Measurements from ENCODE around the gene JARID2. TPM values are rescaled to one million over a fixed set of nuclear protein-coding genes. Genes with fewer than 3 reads are reported as not detected.

JARID2 gene
- polyA plus RNA-seq, 3 donors = 29.0 to 36.4 (median 30.9) TPM

- no peak for DNase-seq (ENCODE audit: extremely low read depth in 1 of 11, low read depth in 9 of 11, low spot score in 4 of 11)
Measured at GRCh38 chr6:15433511-15433861, 187.6 kb downstream of the JARID2 start.

DNA sequence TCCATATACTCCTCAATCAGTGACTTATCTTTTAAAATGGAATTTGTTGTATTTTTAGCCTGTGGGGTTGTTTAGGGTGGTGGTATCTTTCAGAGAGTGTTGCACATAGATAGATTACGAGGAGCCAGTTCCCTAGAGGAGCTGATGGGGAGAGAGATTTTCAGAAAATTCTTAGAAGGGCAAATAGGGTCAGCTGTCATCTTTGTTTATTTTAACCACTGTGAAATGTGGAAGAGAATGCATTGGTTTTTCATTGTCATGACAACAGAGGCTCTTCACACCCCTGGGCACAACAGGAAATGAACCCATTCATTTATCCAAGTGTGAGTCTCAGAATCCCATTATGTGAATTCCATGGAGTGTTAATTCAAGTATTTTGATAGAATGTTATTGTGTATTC is 188.4 kb downstream of the JARID2 start:
- DNase-seq (ENCODE audit: extremely low read depth in 1 of 11, low read depth in 9 of 11, low spot score in 4 of 11) = no peak

DNA sequence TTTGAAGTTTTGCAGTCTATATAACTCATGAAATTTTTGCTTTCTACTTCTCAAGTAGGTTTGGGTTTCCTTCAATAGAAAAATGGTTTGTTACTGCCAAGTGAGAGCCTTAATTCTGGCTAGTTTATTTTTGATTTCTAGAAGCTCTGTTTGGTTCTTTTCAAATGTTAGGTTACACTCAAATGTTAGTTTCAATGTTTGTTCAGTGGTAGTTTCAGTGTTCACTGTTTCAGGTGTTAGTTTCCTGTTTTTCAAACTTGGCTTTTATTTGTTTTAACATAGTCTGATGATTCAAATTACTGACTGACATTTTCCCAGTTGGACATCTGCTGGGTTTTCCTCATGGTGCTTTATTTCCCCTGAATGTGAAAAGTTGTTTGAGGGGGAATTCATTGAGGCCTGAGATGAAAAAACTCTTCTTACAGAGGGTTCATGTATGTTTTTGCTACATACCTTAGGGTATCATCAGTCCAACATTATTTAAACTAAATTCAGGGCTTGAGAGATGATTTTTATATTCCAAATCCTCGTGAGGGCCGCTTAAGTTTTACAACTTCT is 189.0 kb downstream of the JARID2 start:
- no peak for DNase-seq (ENCODE audit: extremely low read depth in 1 of 11, low read depth in 9 of 11, low spot score in 4 of 11)

GRCh38 chr6:15435468-15435867 is 189.6 kb downstream of the JARID2 start:
- DNase-seq (ENCODE audit: extremely low read depth in 1 of 11, low read depth in 9 of 11, low spot score in 4 of 11) = no peak

GRCh38 chr6:15436451-15436850 is 190.6 kb downstream of the JARID2 start:
- no peak for DNase-seq (ENCODE audit: extremely low read depth in 1 of 11, low read depth in 9 of 11, low spot score in 4 of 11)

GRCh38 chr6:15437090-15437635 is 191.3 kb downstream of the JARID2 start:
- no peak for DNase-seq (ENCODE audit: extremely low read depth in 1 of 11, low read depth in 9 of 11, low spot score in 4 of 11)

DNA sequence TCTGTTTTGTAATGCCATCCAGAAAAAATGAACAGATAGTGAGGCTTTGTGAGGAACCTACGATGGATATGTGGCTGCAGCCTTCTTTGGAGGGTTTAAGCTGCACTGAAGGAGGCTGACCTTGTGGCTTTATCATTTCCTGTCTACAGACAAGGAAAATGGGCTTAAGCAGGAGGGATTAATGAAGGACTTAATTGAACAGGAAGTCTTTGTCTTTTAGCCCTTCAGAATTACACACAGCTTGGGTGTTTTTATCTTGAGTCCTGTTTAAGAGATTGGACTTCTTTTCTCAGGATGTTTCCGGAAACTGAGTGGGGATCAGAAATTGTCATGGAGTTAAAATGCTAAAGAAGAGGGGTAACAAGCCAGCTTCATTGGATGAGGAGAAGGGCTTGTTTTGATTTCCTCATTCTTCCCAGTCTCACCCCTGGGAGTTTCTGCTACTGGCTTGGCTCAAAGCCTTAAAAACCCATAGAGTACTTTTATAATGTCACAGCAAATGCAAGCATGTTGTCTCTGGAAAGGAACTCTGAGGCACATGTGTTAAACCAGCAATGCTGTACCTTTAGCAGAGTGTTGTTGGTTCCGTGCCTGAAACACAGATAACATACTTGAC is 193.6 kb downstream of the JARID2 start:
- no peak for DNase-seq (ENCODE audit: extremely low read depth in 1 of 11, low read depth in 9 of 11, low spot score in 4 of 11)

- DNase-seq (ENCODE audit: extremely low read depth in 1 of 11, low read depth in 9 of 11, low spot score in 4 of 11) = no peak
Measured at GRCh38 chr6:15440040-15440439, 194.2 kb downstream of the JARID2 start.

DNA sequence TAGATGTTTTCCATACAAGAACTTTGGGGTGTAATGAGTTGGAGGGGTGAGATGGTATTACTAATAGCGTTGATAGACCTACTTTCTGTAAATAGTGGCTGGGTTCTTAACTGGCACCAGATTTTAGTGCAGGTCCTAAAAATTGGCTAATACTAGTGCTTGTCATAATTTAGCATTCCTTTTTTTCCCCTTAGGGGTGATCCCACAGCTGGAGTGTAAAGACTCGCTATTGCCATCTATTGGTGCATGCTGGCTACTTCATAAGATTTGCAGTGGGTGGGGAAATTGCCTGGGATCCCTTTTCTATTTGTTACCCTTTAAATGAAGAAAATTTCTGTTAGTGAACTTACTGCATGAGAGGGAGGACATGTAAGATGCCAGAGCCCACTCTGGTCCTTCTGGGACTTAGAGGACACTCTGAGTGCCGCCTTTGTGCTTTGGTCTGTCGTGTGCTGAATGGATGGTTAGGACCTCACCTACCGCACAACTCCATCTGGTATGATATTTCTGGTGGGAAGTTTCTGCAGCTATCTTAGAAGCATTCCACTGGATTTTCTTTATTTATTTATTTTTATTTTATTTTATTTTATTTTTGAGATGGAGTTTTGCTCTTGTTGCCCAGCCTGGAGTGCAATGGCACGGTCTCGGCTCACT is 195.5 kb downstream of the JARID2 start:
- peak in 5 of 11 donors; percentile 51 to 68 (median 64) for DNase-seq (ENCODE audit: extremely low read depth in 1 of 11, low read depth in 9 of 11, low spot score in 4 of 11)

DNA sequence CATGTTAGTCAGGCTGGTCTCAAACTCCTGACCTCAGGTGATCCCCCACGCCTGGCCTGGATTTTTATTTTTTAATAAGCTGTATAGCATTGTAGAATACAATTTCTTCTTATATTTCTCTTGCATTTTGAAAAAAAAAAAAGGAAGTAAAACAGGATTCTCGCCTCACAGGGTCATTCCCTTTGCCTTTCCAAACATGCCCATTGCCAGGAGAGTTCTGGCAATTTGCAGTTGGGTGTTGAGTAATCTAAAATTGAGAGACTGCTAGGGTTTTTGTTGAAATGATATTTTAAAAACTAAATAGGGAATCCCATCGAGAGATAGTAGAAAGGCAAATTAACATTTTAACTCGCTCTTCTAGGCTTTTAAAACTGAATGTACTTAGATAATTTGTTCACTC is 196.1 kb downstream of the JARID2 start:
- no peak for DNase-seq (ENCODE audit: extremely low read depth in 1 of 11, low read depth in 9 of 11, low spot score in 4 of 11)

DNA sequence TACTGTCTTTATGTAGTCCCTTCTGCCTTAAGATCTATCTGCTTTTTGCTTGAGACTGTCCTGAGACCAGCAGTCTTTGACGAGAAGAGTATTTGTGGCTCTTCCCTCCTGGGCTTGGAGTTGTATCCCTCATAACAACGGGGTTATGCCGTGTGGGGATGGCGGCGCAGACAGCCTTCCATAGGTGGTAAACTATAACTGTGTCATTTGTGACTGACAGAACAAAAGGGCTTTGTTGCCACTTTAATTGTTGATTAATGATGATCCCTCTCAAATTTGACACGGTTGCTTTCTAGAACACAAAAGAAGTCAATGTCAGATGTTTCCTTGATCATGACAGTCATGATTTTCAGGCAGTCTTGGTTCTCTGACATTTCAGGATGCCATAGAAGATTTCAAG is 196.6 kb downstream of the JARID2 start:
- no peak for DNase-seq (ENCODE audit: extremely low read depth in 1 of 11, low read depth in 9 of 11, low spot score in 4 of 11)

DNA sequence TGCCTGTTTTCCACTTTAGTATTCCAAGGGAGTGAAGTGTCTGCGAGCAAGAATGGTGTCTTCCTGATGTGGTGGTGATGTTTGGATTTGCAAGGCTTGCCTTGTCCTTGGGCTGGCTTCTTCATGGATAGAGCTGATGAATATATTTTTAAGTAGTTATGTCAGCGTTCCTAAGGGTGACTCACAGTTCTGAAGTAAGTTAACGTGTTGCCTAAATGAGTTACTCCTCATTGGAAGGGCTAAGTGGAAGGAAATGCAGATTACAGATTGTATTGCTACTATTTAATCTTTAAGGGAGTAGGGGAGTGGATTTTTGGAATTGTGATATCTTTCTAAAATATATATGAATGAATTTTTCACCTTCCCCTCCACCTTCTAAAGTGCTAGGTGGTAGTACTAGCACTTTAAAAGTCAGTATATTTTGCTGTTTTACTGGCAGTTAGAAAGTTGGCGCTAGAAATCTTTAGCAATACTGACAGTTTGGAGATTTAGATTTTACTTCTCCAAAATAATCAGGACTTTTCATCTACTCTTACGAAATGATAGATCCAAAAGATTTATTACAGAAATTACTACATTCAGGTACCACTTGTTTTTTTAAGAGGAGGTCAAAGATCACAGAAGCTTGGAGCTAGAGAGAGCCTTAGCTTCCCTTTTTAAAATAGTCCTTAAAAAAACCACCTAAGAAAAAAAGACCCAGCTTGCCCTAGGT is 197.4 kb downstream of the JARID2 start:
- no peak for DNase-seq (ENCODE audit: extremely low read depth in 1 of 11, low read depth in 9 of 11, low spot score in 4 of 11)

GRCh38 chr6:15444081-15444731 is 198.3 kb downstream of the JARID2 start:
- DNase-seq (ENCODE audit: extremely low read depth in 1 of 11, low read depth in 9 of 11, low spot score in 4 of 11) = no peak

GRCh38 chr6:15444881-15445280 is 199.0 kb downstream of the JARID2 start:
- peak in 1 of 11 donors; percentile 41 for DNase-seq (ENCODE audit: extremely low read depth in 1 of 11, low read depth in 9 of 11, low spot score in 4 of 11)

- no peak for DNase-seq (ENCODE audit: extremely low read depth in 1 of 11, low read depth in 9 of 11, low spot score in 4 of 11)
Measured at GRCh38 chr6:15447546-15448267, 201.8 kb downstream of the JARID2 start.

DNA sequence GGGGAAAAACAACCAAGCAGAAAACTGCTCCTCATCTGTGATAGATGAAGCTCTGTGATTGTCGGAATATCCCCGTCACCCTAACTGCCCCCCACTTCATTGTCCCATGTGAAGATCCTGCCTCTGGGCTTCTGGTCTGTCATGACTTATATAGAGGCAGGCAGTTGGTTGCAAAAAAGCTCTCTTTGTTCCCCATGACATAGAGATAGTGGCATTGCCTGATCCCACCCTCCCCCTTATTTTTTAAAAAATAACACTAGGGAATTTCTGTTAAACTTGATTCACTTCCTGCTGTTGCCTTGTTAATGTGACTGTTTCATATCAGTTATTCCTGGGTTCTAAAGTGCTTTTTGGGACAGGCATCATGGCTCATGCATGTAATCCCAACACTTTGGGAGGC is 203.1 kb downstream of the JARID2 start:
- no peak for DNase-seq (ENCODE audit: extremely low read depth in 1 of 11, low read depth in 9 of 11, low spot score in 4 of 11)

- DNase-seq (ENCODE audit: extremely low read depth in 1 of 11, low read depth in 9 of 11, low spot score in 4 of 11) = no peak
Measured at GRCh38 chr6:15451738-15452137, 205.9 kb downstream of the JARID2 start.

DNA sequence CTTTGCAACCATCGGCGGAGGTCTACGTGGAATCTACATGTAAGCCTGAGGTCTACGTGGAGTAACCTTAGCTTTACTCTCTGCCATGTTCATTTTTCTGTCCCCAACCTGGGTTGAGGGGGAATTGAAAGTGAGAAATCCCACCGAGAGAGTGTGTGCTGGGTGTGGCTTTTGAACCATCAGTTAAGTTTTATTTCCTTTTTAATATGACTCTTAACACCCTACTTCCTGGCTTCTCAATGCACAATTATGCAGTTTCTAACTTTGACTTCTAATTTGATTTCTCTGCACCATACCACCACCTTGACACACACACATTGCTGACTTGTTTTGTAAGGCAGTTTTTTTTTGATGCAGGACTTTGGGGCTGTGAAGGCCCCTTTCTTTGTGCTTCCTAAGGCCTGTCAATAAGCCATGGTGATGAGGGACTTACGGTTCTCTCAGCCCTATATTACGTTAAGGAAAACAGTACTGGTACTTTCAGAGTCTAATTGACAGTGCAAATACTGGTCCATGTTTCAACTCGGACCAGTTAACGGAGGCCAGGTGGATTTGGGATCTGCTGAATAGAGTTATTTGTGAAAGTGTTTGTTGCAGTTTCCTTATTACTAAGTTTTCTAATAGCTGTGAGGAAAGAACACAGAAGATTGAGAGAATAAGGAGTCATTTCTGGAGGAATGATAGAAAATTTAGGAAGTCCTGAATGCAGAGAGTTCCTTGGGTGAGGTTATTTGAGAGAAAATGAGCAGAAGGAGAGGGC is 206.5 kb downstream of the JARID2 start:
- no peak for DNase-seq (ENCODE audit: extremely low read depth in 1 of 11, low read depth in 9 of 11, low spot score in 4 of 11)
